K562 (cell line): ENCODE measurements around the gene MGP. TPM values are rescaled to one million over a fixed set of nuclear protein-coding genes. Genes with fewer than 3 reads are reported as not detected.

Experiments used
- ATAC-seq: fragments of 200-7000 bp; cut with Tn5 transposase; 3 replicates; pipeline ENCODE4 v1.9.1; 2020; ENCODE audit warnings: moderate library complexity
- BruUV-seq: library from RNA; stranded (reverse); fragments of 400-500 nt; replicated peaks from 2 replicates; lab custom pipeline; 2021; lab: Mats Ljungman, UMichigan
- CTCF ChIA-PET: fragments of 300-600 bp; formaldehyde crosslinking; extraction: SDS; loops from one replicate; lab custom pipeline; 2021; ENCODE audit warnings: low intra/inter-chr PET ratio; lab: Yijun Ruan, JAX
- POLR2A ChIA-PET: fragments of 300-600, 350-650 bp; sonication (Branson Sonifier 250); formaldehyde crosslinking; extraction: SDS; loops from one replicate; lab custom pipeline; 2021; ENCODE audit warnings: antibody characterized with exemption, inconsistent platforms; lab: Yijun Ruan, JAX
- DNase-seq, 4 experiments: peaks; one replicate each; pipeline versions ENCODE4 v3.0.0 to v3.0.0-alpha.2; 2011 to 2018; ENCODE audit warnings: low spot score in 3 of 4, mixed read lengths in 3 of 4; ENCODE audit errors: extremely low read depth in 1 of 4
- FAIRE-seq: peaks from 2 replicates; lab custom pipeline; 2011; peaks lifted over from hg19 to GRCh38; lab: Jason Lieb, UNC
- H2AFZ ChIP-seq: 2 replicates; pipeline ENCODE4 v1.6.0; 2011; ENCODE audit warnings: low read depth, low read length, control low read depth, inconsistent platforms
- H3K27ac ChIP-seq: fragments of 200-600 bp; 3 replicates; pipeline ENCODE4 v1.8.0; 2011; ENCODE audit warnings: low read depth, mild to moderate bottlenecking, control low read depth, inconsistent platforms, low read length, moderate library complexity, mixed read lengths; ENCODE audit errors: extremely low read depth
- H3K27me3 ChIP-seq, 2 experiments: fragments of 300-600 bp in 1 of 2; 2 replicates in 1 of 2; 3 replicates in 1 of 2; pipeline versions ENCODE4 v1.6.0 to v1.8.0; 2011; ENCODE audit warnings: inconsistent platforms in 2 of 2, low read length in 2 of 2, mild to moderate bottlenecking in 1 of 2, mixed read lengths in 1 of 2, moderate library complexity in 1 of 2; ENCODE audit not compliant: control insufficient read depth in 2 of 2, insufficient read depth in 2 of 2
- H3K36me3 ChIP-seq: fragments of 300-600 bp; 3 replicates; pipeline ENCODE4 v1.8.0; 2011; ENCODE audit warnings: mild to moderate bottlenecking, low read length, inconsistent platforms; ENCODE audit not compliant: control insufficient read depth, insufficient read depth
- H3K4me1 ChIP-seq, 2 experiments: fragments of 200-600 bp in 1 of 2; replicated peaks in 1 of 2; 2 replicates in 1 of 2; 3 replicates in 1 of 2; pipeline versions ENCODE4 v1.5.1 to v1.8.0; 2011; ENCODE audit warnings: inconsistent platforms in 2 of 2, low read length in 2 of 2, mild to moderate bottlenecking in 1 of 2, mixed read lengths in 1 of 2, moderate library complexity in 1 of 2; ENCODE audit not compliant: control insufficient read depth in 2 of 2, insufficient read depth in 2 of 2
- H3K4me2 ChIP-seq: 2 replicates; pipeline ENCODE4 v1.6.1; 2011; ENCODE audit warnings: low read length, control low read depth, inconsistent platforms, mixed read lengths; ENCODE audit not compliant: insufficient read depth
- H3K4me3 ChIP-seq: fragments of 200-600 bp; sonication (generic), shearing (Covaris generic); 2 replicates; pipeline ENCODE4 v1.5.1; 2016; ENCODE audit warnings: control low read depth, inconsistent platforms
- H3K79me2 ChIP-seq: fragments of 200-600 bp; 3 replicates; pipeline ENCODE4 v1.8.0; 2011; ENCODE audit warnings: low read length, inconsistent platforms; ENCODE audit not compliant: control insufficient read depth, insufficient read depth
- H3K9ac ChIP-seq, 2 experiments: 2 replicates each; pipeline versions ENCODE4 v1.6.0 to v1.6.1; 2011; ENCODE audit warnings: low read depth in 2 of 2, low read length in 2 of 2, control low read depth in 1 of 2, inconsistent platforms in 1 of 2, mild to moderate bottlenecking in 1 of 2, mixed read lengths in 1 of 2; ENCODE audit not compliant: insufficient read depth in 1 of 2
- H3K9me1 ChIP-seq: one replicate; pipeline ENCODE4 v1.6.0; 2011; ENCODE audit warnings: inconsistent platforms, mild to moderate bottlenecking, low read length, moderate library complexity; ENCODE audit not compliant: control insufficient read depth, insufficient read depth
- H3K9me3 ChIP-seq: replicated peaks from 2 replicates; pipeline ENCODE4 v1.5.1; 2011; ENCODE audit warnings: low read depth, low read length, inconsistent platforms; ENCODE audit not compliant: control insufficient read depth, insufficient read depth
- H4K20me1 ChIP-seq: replicated peaks from 2 replicates; pipeline ENCODE4 v1.6.1; 2011; ENCODE audit warnings: low read length, inconsistent platforms, mixed read lengths; ENCODE audit not compliant: control insufficient read depth, insufficient read depth
- DLX4 ChIP-seq: fragments of 250-450 bp; sonication (Bioruptor Pico); IDR thresholded peaks from 2 replicates; pipeline ENCODE4 v1.6.1; 2021; ENCODE audit warnings: mild to moderate bottlenecking
- E2F5 ChIP-seq: sonication (generic); formaldehyde crosslinking; IDR thresholded peaks from 2 replicates; pipeline ENCODE4 v1.8.0; 2022; ENCODE audit warnings: mild to moderate bottlenecking, missing genetic modification reagents
- TOE1 ChIP-seq, 2 experiments: fragments of 450-650 bp in 1 of 2; sonication (generic) in 1 of 2; formaldehyde crosslinking in 1 of 2; IDR thresholded peaks; 2 replicates each; pipeline versions ENCODE4 v1.7.1 to v1.8.0; 2016 to 2022; ENCODE audit warnings: borderline replicate concordance in 2 of 2, mild to moderate bottlenecking in 2 of 2, antibody characterized with exemption in 1 of 2, inconsistent platforms in 1 of 2, low read depth in 1 of 2, missing genetic modification reagents in 1 of 2, moderate library complexity in 1 of 2
- TRIM25 ChIP-seq: fragments of 450-650 bp; IDR thresholded peaks from 2 replicates; pipeline ENCODE4 v1.7.0; 2016; ENCODE audit warnings: borderline replicate concordance
- ZFP36 ChIP-seq: fragments of 150-350 bp; IDR thresholded peaks from 2 replicates; pipeline ENCODE4 v1.6.1; 2018; ENCODE audit warnings: low read length, low read depth; ENCODE audit not compliant: partially characterized antibody
- ZNF347 ChIP-seq: fragments of 450-650 bp; formaldehyde crosslinking; IDR thresholded peaks from 2 replicates; pipeline ENCODE4 v1.4.0; 2020; ENCODE audit warnings: low read depth, mild to moderate bottlenecking, moderate library complexity
- ZNF778 ChIP-seq: fragments of 450-650 bp; formaldehyde crosslinking; IDR thresholded peaks from 2 replicates; pipeline ENCODE4 v1.4.0; 2020; ENCODE audit warnings: mild to moderate bottlenecking, moderate library complexity
- ZZZ3 ChIP-seq: fragments of 450-650 bp; IDR thresholded peaks from 2 replicates; pipeline ENCODE4 v1.6.1; 2016; ENCODE audit warnings: antibody characterized with exemption, mild to moderate bottlenecking, moderate library complexity
- WGBS: fragments of 100-300 bp; shearing (Covaris generic); methylation state at CpG from one replicate; pipeline ENCODE4 v1.1.6; 2016; ENCODE audit warnings: low coverage, mixed read lengths; ENCODE audit not compliant: insufficient coverage; ENCODE audit errors: missing lambda C conversion rate; 5-methylcytosine and 5-hydroxymethylcytosine counted together
- in situ Hi-C: fragments of 300-500 bp; cut with MboI; formaldehyde crosslinking; loops from 4 replicates; pipeline ENCODE4 v1.15.0; 2018; ENCODE audit warnings: inconsistent platforms, mixed read lengths
- intact Hi-C: fragments of 100-400 bp; cut with micrococcal nuclease; formaldehyde crosslinking; loops from 2 replicates; pipeline ENCODE4 v1.14.2; 2022
- polyA plus RNA-seq, 8 experiments: library from polyadenylated mRNA; depleted of rRNA in 4 of 8; stranded (reverse) in 5 of 8; unstranded in 3 of 8; fragments of >200 nt; fragmentation: Nextera tagmentation in 2 of 8; fragmentation: Illumina TruSeq in 1 of 8; extraction: Ambion mirVana in 2 of 8; extraction: Trizol in 1 of 8; gene quantifications; 2 replicates each; pipeline versions ENCODE4 v1.2.1 to v1.2.3, GENCODE V29; 2011 to 2014; ENCODE audit warnings: inconsistent platforms in 1 of 8, missing spikeins in 1 of 8
- total RNA-seq, 7 experiments: library from RNA; depleted of rRNA in 6 of 7; stranded (reverse); fragments of >200 nt in 6 of 7; fragmentation: Illumina TruSeq in 2 of 7; extraction: Trizol in 2 of 7; gene quantifications; 2 replicates each; pipeline versions ENCODE4 v1.2.1 to v1.2.3, GENCODE V29; 2011 to 2021; ENCODE audit warnings: low replicate concordance in 1 of 7
- TF ChIP-seq, protein P1 (sequence below): sonication (generic); formaldehyde crosslinking; IDR thresholded peaks from 2 replicates; pipeline ENCODE4 v1.8.0; 2022; ENCODE audit warnings: mild to moderate bottlenecking, missing genetic modification reagents

MGP gene
- total and polyA plus RNA-seq, 9 of the 15 experiments (the other 6 are each of a cell fraction or from before 2014, with no cell fraction given): 1.2 TPM; not detected in 8

- no peaks in the 10 kb centered on the region for H3K9me3 ChIP-seq
- H3K9me1 ChIP-seq: no peaks in the 10 kb centered on the region
- 9% methylated on average over 7 of the region's 7 CpGs for WGBS
- H3K27ac ChIP-seq: no peak overlapping the region
- BruUV-seq: no TSS peak
- H3K27me3 ChIP-seq: no peaks in the 10 kb centered on the region
- H3K4me3 ChIP-seq: no peak overlapping the region
- DNase-seq (no peak), FAIRE-seq (no peak), ATAC-seq (no peak)
- H3K4me2 ChIP-seq: no peak overlapping the region
- no peaks in the 10 kb centered on the region for H3K36me3 ChIP-seq
- H4K20me1 ChIP-seq: no peaks in the 10 kb centered on the region
- H3K9ac ChIP-seq: no peak overlapping the region
- in situ Hi-C loops: no loop called here
- H3K79me2 ChIP-seq: no peaks in the 10 kb centered on the region
- TF ChIP-seq ZFP36: no peak
- no peak for TF ChIP-seq ZNF347 (CRISPR knock-in tag)
- no peaks in the 10 kb centered on the region; a peak in 1 of 5 replicates for H3K4me1 ChIP-seq
- intact Hi-C loops: no loop called here
- POLR2A ChIA-PET: no interaction called here
- CTCF ChIA-PET: no interaction called here
- H2AFZ ChIP-seq: no peak overlapping the region
These were observed 46.3 kb upstream of the MGP start for GRCh38 chr12:14931791-14932560.

- no peaks in the 10 kb centered on the region for H4K20me1 ChIP-seq
- FAIRE-seq (no peak), ATAC-seq (no peak), DNase-seq (no peak)
- no peaks in the 10 kb centered on the region for H3K9me1 ChIP-seq
- intact Hi-C loops: no loop called here
- no TSS peak for BruUV-seq
- ChIA-PET POLR2A (no interaction called here), CTCF (no interaction called here)
- H2AFZ ChIP-seq: no peak overlapping the region
- no peaks in the 10 kb centered on the region for H3K27me3 ChIP-seq
- no peak overlapping the region for H3K4me2 ChIP-seq
- in situ Hi-C loops: no loop called here
- H3K79me2 ChIP-seq: no peaks in the 10 kb centered on the region
- no peak overlapping the region for H3K27ac ChIP-seq
- no peaks in the 10 kb centered on the region; a peak in 1 of 5 replicates for H3K4me1 ChIP-seq
- H3K9ac ChIP-seq: no peak overlapping the region
- no peaks in the 10 kb centered on the region for H3K36me3 ChIP-seq
- H3K9me3 ChIP-seq: no peaks in the 10 kb centered on the region
- WGBS: 9% methylated on average over 4 of the region's 4 CpGs
- H3K4me3 ChIP-seq: no peak overlapping the region
- no peak for TF ChIP-seq ZNF778 (CRISPR knock-in tag)
- TF ChIP-seq ZZZ3: no peak
- TF ChIP-seq, protein P1, sequence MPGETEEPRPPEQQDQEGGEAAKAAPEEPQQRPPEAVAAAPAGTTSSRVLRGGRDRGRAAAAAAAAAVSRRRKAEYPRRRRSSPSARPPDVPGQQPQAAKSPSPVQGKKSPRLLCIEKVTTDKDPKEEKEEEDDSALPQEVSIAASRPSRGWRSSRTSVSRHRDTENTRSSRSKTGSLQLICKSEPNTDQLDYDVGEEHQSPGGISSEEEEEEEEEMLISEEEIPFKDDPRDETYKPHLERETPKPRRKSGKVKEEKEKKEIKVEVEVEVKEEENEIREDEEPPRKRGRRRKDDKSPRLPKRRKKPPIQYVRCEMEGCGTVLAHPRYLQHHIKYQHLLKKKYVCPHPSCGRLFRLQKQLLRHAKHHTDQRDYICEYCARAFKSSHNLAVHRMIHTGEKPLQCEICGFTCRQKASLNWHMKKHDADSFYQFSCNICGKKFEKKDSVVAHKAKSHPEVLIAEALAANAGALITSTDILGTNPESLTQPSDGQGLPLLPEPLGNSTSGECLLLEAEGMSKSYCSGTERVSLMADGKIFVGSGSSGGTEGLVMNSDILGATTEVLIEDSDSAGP (CRISPR knock-in tag): no peak
- TF ChIP-seq TRIM25: no peak
- TF ChIP-seq E2F5 (CRISPR knock-in tag): no peak
- TF ChIP-seq DLX4: no peak
- TF ChIP-seq TOE1 (IDR thresholded peaks at IDR 0.05; ENCODE audit: borderline replicate concordance): no peak
- no peak for TF ChIP-seq TOE1 (CRISPR knock-in tag; IDR thresholded peaks at IDR 0.05; ENCODE audit: borderline replicate concordance, low read depth)
These were observed 45.7 kb upstream of the MGP start for GRCh38 chr12:14931359-14931758.
